T follicular helper cell (primary cell): ENCODE results near the gene WDR1.

Experiments used
- DNase-seq: peaks from one replicate; pipeline ENCODE4 v3.0.0-alpha.2; 2020; ENCODE audit warnings: low read depth
- total RNA-seq, 2 experiments: gene quantifications; one replicate each; lab custom pipeline; 2026; lab: John Stamatoyannopoulos, UW

WDR1 gene, protein sequence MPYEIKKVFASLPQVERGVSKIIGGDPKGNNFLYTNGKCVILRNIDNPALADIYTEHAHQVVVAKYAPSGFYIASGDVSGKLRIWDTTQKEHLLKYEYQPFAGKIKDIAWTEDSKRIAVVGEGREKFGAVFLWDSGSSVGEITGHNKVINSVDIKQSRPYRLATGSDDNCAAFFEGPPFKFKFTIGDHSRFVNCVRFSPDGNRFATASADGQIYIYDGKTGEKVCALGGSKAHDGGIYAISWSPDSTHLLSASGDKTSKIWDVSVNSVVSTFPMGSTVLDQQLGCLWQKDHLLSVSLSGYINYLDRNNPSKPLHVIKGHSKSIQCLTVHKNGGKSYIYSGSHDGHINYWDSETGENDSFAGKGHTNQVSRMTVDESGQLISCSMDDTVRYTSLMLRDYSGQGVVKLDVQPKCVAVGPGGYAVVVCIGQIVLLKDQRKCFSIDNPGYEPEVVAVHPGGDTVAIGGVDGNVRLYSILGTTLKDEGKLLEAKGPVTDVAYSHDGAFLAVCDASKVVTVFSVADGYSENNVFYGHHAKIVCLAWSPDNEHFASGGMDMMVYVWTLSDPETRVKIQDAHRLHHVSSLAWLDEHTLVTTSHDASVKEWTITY
- total RNA-seq = 438 to 462 reads per million in 2 experiments

DNA sequence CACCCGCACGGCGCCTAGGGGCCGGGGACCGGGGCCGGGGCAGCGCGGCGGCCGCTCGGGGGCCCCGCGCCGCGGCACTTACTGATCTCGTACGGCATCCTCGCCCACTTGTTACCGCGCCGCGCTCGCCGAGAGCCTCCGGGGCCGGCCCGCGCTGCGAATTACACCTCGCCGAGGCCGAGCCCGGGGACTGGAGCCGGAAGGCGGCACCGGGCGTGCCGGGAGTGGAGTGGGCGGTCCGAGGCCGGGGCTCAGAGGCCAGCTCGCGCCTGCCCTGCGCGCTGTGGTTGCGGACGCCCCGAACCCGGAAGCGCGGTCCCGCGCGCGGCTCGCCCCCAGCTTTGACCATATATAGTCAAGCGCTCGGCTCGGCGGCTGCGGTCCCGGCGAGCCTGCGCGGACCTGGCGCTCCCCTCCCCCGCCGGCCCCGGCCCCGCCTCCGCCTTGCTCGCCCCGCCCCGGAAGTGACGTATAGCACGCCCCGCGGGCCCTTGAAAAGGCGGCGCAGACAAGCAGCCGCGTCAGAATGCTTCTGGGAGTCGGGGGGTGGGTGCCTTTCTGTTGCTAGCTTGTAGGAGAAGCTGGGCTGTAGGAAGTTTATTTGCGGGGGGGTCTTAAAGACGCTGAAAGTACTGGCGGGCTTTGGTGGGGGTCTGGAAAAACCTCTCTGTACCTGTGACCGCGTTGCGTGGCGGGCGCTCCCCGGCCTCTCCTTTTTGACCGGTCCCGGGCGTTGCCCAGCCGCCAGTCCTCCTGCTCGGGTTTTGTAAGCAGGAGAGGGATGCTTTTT is at the start of gene WDR1:
Gene WDR1, minus strand, starts transcription at position 231 of the 790 bp plus-strand sequence. Its CDS starts 133 bp downstream, at position 98.
- peak; percentile 91 for DNase-seq

DNA sequence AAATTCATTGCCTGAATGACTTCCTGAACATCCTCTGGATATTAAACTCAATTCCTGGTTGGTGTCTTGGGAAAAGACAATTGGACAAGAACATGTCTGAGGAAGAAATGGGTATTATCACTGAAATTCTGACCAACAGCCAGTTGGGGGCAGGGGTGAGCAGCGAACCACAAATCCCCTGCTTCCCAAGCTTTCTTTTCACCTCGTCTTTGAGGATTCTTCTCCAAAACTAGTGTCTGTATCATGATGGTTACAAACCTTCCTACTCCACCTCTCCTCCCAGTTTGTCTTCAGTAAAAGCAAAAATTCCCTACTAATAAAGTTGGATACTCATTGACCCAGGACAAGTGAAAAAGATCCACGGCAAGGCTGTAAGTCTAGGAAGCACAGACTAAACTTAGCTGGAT is 48.3 kb upstream of the WDR1 start:
- no peak for DNase-seq

DNA sequence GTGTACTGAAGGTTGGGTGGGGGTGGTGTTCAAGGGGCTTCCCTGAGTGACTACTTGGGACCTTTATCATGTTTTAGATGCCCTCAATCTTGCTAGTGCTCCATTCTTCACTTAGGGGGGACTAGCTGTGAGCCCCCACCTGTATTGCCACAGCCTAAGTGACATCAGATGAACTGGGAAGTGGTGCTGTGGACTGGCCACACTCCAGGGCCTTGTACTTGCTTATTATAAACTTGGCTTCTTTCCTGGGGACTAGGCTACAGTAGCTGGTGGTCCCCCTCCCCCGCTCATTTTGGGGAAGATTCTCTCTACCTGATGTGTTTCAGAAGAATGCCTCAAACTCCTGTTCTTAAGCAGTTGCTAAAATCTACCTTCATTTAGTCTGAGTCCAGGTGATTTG is 46.7 kb upstream of the WDR1 start:
- no peak for DNase-seq

DNA sequence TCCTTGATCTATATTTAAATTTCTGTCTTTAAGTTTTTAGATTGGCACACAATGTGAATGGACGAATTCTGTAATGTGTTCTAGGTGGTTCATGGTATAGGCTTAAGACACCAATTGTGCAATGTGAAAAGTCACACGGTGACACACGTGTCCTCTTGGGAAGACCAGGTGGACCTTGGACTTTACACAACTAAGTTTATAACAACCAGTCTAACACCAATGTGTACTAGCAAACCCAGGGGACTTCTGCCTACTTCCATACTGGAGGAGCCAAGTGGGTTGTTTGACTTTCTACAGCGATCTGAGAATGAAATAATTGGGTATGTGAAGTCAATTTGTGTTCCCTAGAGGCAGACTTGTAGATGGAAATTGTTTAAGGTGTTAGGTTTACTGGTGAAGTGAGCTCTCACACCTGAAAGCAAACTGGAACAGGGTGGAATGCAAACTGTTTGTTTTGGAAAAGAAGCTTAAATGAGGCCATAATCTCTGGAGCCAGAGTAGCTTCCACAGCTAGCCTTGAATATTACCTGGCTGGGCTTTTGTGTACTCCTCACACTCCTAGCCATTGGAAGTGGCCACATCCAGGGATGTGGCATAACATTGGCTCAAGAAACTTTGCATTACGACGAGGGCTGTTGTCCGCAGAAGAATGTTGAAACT is 45.9 kb upstream of the WDR1 start:
- no peak for DNase-seq

DNA sequence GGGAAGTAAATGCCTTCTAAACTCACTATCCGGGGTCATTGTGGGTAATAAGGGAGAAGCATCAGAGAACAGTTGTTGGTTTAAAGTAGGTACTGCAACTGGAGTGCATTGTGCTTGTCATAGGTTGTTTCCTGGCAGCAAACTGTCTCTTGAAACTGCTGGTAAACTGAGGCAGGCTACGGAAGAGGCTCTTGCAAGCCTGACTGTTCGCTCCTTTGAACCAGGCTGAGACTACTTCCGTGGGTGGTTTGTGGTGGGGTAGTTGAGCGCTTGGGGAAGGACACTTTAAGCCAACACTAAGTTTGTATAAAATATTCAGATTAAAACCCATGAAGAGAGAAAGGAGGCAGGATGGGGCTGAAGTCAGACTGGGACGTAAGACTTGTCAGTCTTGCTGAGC is 45.2 kb upstream of the WDR1 start:
- no peak for DNase-seq

DNA sequence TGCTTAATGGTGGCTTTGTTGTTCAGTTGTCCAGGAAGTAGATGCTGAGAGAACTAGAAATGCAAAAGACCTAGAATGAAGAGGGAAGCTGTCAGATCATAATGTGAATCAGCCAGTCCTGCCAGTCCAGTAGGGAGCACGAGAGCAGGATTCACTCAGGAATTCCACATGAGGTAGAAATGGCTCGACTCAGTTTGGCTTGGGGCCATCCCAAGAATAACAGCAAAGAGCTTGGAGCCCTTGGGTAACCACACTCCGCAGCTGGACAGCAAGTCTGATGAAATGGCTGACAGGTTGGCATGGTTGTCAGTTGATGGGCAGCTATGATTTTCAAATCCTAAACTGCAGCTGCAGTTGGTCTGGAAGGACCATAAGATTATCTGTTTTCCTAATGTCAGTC is 44.5 kb upstream of the WDR1 start:
- DNase-seq = no peak

DNA sequence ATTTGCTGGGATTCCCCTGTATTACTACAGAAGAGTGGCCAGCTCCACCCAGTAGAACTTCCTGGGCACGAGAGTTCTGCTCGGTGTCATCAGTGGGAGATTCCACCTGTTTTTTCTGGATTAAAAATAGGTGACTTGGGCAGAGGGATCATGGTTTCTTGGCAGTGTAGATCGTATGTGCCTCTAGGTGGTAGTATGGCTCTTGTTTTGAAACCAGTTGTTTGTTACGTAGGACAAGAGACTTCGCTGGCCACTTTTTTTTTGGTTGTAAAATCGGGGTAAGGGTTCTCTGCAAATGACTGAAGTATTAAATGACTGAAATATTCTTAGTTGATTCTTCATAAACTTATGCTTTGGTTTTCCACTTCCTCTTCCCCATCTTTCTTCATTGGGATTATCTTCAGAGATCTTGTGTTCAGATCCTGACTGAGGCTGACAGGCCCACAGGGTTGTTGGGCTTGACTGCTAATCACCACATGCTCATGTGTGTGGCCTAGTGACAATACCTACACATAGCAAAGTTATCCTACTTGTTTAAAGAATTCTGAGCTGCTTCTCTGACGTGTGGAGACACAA is 43.8 kb upstream of the WDR1 start:
- no peak for DNase-seq

DNA sequence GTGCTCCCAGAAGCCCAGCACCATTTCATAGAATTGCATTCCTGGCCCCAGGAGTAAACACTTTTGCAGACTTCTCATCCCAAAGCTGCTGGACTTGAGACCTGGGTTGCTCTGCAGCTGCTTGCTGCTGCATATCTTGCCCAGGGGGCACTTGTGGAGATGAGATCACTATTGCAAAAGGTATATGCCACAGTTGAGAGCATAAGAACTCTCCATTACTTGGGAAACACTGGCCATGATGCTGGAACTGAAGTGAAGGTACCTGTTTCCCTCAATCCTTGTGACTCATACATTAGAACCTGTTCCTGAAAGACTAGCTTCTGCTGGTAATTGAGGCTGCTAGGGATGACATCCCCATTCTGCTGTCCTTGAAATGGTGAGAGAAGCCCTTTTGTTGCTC is 43.1 kb upstream of the WDR1 start:
- no peak for DNase-seq

DNA sequence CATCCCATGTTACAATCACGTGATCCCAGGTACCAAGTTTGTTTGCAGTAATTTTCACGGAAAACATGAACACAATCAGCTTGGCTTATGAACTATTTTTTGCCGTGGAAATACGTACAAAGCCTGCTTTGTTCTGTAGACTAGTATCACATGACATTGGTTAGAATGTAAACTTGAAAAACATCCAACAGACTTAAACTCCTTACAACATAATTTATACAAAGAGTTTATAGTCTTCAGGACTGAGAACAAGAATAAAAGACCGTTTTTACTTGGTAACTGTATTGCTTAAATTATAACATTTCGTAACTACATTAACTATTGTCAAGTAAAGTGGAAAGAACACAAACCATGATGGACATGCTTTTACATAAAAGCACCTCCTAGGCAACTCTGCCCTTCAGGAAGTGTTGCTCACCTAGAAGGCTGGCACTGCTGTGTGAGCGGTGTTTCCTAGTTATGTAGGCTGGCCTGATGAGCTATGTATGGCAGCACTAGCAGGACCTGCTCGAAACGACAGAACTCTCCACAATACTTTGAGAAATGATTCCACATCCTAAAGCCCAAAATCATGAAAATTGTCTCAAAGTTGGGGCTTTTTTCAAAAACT is 41.8 kb upstream of the WDR1 start:
- no peak for DNase-seq

DNA sequence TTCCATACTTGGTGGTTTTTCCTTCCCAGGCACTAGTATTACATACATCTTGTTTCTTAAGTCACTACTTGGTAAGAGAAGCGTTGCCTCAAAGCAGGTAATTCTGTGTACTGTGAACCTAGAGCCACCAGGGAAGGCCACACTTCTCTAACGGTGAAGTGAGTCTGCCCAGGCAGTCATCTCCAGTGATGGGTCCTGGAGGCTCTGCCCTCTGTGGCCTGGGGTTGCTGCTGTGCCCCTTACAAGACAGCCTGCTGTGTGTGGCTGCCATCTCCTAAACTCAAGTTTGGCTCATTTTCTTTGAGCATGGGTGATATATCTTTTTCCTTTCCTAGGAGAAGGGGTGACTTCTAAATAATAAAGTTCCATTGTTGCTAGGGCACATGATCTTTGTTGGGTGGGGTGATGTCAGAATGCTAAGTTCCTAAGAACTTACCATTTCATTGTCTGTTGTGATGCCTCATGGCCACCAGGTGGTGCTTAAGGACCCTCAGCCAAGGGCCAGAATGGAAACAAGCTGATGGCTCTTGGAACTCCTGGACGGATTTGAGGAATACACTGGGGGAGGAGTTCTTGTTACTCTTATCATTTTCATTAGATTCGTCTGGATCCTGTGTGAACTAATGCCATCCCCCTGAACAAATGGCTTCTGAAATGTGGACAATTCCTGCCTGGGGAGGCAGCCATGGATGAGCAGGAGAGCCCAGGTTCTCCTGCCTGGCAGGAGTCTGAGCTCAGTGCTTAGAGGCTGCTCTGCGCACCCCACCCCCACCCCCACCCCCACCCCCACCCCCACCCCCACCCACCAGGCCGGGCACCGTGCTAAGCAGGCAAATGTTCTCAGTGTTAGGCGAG is 41.1 kb upstream of the WDR1 start:
- DNase-seq = peak; percentile 16

DNA sequence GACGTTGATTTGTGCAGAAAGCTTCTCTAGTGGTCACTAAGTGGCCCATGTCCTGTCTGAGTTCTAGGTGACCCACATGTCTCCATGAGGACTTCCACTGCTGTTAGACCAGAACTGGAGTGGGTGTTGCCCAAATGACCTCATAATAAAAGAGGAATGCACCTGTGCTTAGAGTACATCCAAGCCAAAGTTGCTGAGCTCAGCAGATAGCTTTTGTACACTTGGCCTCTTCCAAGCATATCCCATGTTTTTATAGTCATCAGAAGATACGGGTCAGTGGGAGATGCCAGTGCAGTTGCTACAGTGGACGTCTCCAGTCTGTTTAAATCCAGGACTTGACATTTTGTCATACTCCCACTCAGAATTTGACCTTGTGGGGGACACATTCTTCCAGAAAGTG is 37.6 kb upstream of the WDR1 start:
- no peak for DNase-seq

DNA sequence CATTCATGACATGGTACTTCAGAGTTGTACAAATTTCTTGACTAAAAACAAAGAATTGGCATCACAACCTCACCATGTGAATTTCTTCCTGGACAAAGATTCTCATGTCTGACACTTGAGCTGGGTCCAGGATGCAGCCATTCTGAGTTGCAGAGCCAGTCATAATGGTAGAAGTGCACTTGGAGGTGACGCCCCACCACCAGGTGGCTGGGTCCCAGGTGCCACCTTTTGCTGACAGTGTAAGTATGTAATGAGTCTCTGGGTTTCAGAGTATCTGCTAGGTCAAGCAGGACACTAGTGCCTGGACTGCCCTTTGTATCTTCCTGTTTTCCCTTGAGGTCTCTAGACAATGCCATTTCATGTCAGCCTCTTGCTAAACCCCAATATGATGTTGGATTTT is 36.6 kb upstream of the WDR1 start:
- DNase-seq = no peak

DNA sequence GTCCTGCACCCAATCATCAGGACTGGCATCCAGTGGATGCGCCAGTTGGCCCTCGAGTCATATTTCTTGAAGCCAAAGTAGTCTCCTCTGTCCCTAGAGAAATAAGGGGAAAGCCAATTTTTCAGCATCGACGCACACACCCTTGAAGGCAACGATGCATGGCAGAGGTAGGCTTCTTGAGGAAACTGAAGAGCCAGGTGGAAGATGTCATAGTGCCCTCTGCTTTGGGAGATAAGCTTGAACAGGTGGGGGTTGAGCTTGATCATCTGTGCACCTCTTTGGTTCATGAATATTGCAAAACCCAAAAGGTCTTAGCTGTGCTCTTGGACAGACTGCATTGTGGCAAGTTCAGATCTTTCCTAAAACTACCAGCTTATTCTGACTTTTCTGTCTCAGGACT is 34.6 kb upstream of the WDR1 start:
- no peak for DNase-seq

DNA sequence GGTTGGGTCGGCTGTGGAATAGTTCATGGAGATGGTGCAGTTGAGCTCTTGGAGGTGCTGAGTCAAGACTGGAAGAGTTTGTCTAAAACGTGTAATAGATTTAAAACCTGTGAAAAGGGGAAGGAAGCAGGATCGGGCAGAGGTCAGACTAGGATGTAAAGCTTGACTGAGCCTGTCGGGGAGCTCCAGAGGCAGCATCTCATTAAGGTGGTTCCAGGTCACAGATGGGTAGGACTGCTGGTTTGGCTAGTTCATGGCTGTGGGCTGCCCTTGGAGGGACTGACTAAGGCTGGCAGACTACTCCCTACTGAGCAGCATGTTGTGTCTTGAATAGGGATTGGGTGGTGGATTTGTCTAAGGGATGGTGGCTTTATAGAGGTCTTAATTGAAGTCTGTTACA is 28.4 kb upstream of the WDR1 start:
- no peak for DNase-seq

DNA sequence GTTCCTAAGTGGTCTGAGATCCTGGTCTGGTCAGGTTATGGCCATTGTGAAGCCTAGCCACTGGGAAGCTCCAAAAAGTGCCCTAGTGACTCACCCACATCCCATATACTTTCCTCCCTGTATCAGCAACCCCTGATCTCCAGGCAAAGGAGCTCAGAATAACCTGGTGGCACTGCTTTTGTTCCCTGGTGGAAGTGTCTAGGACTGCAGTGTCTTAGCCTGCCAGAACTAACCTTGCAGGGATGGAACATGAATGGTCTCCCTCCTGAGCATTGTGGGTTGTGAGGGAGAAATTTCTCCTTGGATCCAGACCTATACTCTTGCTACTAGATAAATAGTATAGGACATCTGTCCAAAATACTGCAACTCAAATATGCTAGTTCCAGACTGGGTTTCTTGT is 27.9 kb upstream of the WDR1 start:
- DNase-seq = no peak

DNA sequence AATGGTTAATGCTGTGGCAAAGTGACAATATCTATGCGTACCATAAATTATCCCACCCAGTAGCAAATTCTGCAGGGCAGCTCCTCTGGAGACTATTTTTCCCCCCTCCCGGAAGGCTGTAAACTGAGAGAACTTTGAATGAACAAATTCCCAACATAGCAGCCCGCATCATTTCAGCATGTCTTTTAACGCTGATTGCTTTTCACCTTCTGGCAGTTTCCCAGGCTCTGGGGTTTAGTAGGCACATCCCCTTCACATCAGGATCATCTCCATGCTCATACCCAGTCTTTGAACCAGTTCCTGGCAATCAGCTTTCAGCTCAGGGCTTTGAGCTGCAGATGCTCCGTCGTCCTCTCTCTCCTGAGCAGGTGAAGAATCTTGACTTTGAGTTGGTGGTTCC is 26.6 kb upstream of the WDR1 start:
- no peak for DNase-seq

DNA sequence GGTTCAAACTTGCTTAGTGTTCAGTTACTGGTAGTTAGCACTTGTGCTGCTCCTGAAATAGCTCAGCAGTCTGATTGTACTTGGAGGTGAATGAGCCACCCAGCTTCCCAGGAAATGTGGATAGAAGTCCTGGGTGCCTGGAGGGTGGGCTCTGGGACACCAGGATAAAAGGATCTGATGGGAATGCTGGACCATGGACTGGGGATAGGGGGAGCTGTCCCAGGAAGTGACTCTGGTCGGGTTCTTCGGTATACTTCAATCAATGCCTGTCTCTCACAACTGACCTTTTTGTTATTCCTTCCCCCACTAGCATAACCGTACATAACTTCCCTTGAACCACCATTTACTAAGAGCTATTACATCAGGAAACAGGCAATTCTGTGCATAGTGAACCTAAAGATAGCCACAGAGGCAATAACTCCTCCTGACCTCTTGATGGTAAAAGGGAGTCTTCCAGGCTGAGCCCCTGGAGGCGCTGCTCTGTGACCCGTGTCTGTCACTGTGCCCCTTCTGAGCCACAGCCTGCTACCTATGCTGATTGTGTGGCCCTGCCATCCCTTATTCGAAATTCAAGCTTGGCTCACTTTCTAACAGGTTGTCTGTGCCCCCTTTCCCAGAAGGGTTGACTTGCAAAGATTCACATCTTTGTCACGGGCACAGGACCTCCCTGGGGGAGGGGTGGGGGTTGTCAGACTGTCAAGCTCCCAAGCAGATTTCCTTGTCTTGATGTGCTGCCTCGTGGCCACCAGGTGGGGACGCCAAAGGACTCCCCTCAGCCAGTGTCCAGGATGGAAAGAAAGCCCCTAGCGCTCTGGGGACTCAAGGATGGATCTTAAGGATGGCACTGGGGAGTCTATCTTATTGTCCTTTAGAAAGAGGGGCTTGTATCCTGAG is 24.5 kb upstream of the WDR1 start:
- DNase-seq = no peak

DNA sequence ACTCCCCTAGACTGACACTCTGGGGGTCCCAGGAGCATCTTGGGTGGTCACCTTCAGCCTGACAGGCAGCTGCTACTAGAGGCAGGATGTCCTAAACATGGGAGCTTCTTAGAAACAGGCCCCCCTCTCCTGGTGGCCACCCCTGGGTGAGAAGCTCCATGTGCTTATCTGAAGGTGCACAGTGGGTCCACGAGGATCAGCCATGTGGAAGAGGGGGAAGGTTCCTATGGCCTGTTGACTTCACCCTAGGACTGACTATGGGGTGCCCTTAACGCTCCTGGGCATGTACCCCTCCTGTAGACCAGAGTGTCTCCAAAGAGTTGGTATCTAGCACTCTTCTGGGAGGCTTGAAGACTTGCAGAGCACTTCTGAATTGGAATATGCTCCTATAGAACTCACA is 22.9 kb upstream of the WDR1 start:
- no peak for DNase-seq

DNA sequence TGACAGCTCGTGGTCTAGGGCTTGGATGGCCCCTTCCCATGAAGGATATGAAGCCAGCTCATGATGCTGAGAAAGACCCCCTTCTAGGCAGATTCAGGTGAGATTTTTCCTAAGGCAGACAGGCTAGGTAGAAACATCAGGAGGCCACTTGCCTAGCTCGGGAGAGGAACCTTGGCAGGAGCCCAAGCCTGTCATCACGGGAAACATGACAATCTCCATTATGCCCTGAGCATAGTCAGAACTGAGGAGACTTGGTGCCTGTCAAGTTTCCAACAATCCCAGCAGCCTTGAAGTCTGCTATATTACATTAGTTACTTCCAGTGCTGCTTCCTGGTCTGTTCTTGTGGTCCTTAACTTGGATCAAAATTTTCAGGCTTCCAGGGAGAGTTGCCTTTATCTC is 18.7 kb upstream of the WDR1 start:
- DNase-seq = no peak

DNA sequence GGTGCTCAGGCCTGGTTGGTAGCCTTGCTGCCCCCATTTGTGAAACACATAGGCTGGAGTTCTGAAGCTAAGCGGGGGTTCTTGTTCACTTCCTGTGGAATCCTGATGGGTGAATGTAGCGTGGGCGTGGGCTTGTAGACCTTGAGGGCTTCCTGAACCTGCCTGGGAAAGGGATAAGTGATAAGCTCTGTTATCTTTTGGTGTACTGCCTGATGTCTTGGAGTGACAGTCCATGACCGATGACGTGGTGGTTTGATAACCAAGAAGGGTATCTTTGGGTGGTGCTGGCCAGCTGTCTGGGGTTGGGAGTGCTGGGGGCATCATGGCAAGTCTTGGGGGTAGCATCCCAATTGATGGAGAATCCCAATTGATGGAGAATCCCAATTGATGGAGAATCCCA is 17.5 kb upstream of the WDR1 start:
- DNase-seq = no peak
